ENCODE data around the gene EMP1.

EMP1 gene

GRCh38 chr12:13173012-13173932 is 23.3 kb upstream of the EMP1 start:
- peak; percentile 32 for DNase-seq

GRCh38 chr12:13175499-13175898 is 21.0 kb upstream of the EMP1 start:
- DNase-seq = no peak

- DNase-seq = no peak
Observed at GRCh38 chr12:13176256-13176655, 20.3 kb upstream of the EMP1 start.

- DNase-seq = no peak
Observed at GRCh38 chr12:13177373-13177772, 19.2 kb upstream of the EMP1 start.

- no peak for DNase-seq
Observed at GRCh38 chr12:13177906-13178305, 18.6 kb upstream of the EMP1 start.

- no peak for DNase-seq
Observed at GRCh38 chr12:13178568-13179210, 17.8 kb upstream of the EMP1 start.

- DNase-seq = no peak
Observed at GRCh38 chr12:13179211-13180074, 17.1 kb upstream of the EMP1 start.

- no peak for DNase-seq
Observed at GRCh38 chr12:13181375-13182070, 15.0 kb upstream of the EMP1 start.

GRCh38 chr12:13182881-13183280 is 13.6 kb upstream of the EMP1 start:
- no peak for DNase-seq

- DNase-seq = no peak
Observed at GRCh38 chr12:13183620-13184019, 12.9 kb upstream of the EMP1 start.

- no peak for DNase-seq
Observed at GRCh38 chr12:13186302-13186701, 10.2 kb upstream of the EMP1 start.

GRCh38 chr12:13187399-13187798 is 9.1 kb upstream of the EMP1 start:
- DNase-seq = no peak

- no peak for DNase-seq
Observed at GRCh38 chr12:13189264-13189663, 7.3 kb upstream of the EMP1 start.

GRCh38 chr12:13190275-13190674 is 6.3 kb upstream of the EMP1 start:
- DNase-seq = no peak

GRCh38 chr12:13192719-13193118 is 3.8 kb upstream of the EMP1 start:
- no peak for DNase-seq

GRCh38 chr12:13193505-13194231 is 2.9 kb upstream of the EMP1 start:
- no peak for DNase-seq

GRCh38 chr12:13194401-13195110 is 2.0 kb upstream of the EMP1 start:
- DNase-seq = no peak

- DNase-seq = no peak
Observed at GRCh38 chr12:13195250-13195649, 1.3 kb upstream of the EMP1 start.

GRCh38 chr12:13195785-13196129 is 769 bp upstream of the EMP1 start:
- no peak for DNase-seq

- no peak for DNase-seq
Observed at GRCh38 chr12:13197032-13197431, 506 bp downstream of the EMP1 start.

- no peak for DNase-seq
Observed at GRCh38 chr12:13197526-13198143, 1.1 kb downstream of the EMP1 start.
